ENCODE results near the gene SPACA7. TPM values are rescaled to one million over a fixed set of nuclear protein-coding genes. Genes with fewer than 3 reads are reported as not detected.

The SPACA7 gene
- total RNA-seq, 4 donors from 2014 or later = not detected

GRCh38 chr13:112444416-112445399 lies 68.6 kb downstream of the SPACA7 start:
- DNase-seq = no peak
- Histone ChIP-seq H3K4me1 (no peaks in the 10 kb centered on the region), H3K27ac (no peak overlapping the region), H3K36me3 (no peaks in the 10 kb centered on the region), H3K9me3 (no peaks in the 10 kb centered on the region), H3K4me3 (no peak overlapping the region), H3K27me3 (peaks cover 0 to 11% of the 10 kb centered on the region in 2 donors)
- intact Hi-C loops (cut with DNase I; ENCODE audit: low total_unique reads) = no loop called here
- TF ChIP-seq CTCF (IDR thresholded peaks at IDR 0.05) (no peak), POLR2A (IDR thresholded peaks at IDR 0.05) (no peak)

GRCh38 chr13:112445411-112446271 lies 69.5 kb downstream of the SPACA7 start:
- Histone ChIP-seq H3K36me3 (no peaks in the 10 kb centered on the region), H3K27me3 (peaks cover 0 to 11% of the 10 kb centered on the region in 2 donors), H3K27ac (no peak overlapping the region), H3K4me1 (no peaks in the 10 kb centered on the region), H3K4me3 (no peak overlapping the region), H3K9me3 (no peaks in the 10 kb centered on the region)
- intact Hi-C loops (cut with DNase I; ENCODE audit: low total_unique reads) = no loop called here
- TF ChIP-seq CTCF (IDR thresholded peaks at IDR 0.05) (no peak), POLR2A (IDR thresholded peaks at IDR 0.05) (no peak)
- DNase-seq = no peak

GRCh38 chr13:112446347-112446861 lies 70.2 kb downstream of the SPACA7 start:
- DNase-seq = no peak
- TF ChIP-seq CTCF (IDR thresholded peaks at IDR 0.05) = no peak
- TF ChIP-seq POLR2A (IDR thresholded peaks at IDR 0.05) = no peak
- Histone ChIP-seq H3K27ac (no peak overlapping the region), H3K4me3 (no peak overlapping the region), H3K27me3 (peaks cover 0 to 11% of the 10 kb centered on the region in 2 donors), H3K9me3 (no peaks in the 10 kb centered on the region), H3K4me1 (no peaks in the 10 kb centered on the region), H3K36me3 (no peaks in the 10 kb centered on the region)
- intact Hi-C loops (cut with DNase I; ENCODE audit: low total_unique reads) = no loop called here

- Histone ChIP-seq H3K36me3 (no peaks in the 10 kb centered on the region), H3K27ac (no peak overlapping the region), H3K4me1 (no peaks in the 10 kb centered on the region), H3K27me3 (peaks cover 0 to 11% of the 10 kb centered on the region in 2 donors), H3K4me3 (no peak overlapping the region), H3K9me3 (no peaks in the 10 kb centered on the region)
- intact Hi-C loops (cut with DNase I; ENCODE audit: low total_unique reads) = no loop called here
- TF ChIP-seq CTCF (IDR thresholded peaks at IDR 0.05) (no peak), POLR2A (IDR thresholded peaks at IDR 0.05) (no peak)
- no peak for DNase-seq
Observed at GRCh38 chr13:112446867-112447266, 70.7 kb downstream of the SPACA7 start.

Data from uterus (tissue), 4 donors.